ENCODE results near the gene CYRIA.

GRCh38 chr2:16708173-16708572 is 42.5 kb upstream of the CYRIA start:
- TF ChIP-seq POLR2A (IDR thresholded peaks at IDR 0.05): no peak
- TF ChIP-seq, protein P1, sequence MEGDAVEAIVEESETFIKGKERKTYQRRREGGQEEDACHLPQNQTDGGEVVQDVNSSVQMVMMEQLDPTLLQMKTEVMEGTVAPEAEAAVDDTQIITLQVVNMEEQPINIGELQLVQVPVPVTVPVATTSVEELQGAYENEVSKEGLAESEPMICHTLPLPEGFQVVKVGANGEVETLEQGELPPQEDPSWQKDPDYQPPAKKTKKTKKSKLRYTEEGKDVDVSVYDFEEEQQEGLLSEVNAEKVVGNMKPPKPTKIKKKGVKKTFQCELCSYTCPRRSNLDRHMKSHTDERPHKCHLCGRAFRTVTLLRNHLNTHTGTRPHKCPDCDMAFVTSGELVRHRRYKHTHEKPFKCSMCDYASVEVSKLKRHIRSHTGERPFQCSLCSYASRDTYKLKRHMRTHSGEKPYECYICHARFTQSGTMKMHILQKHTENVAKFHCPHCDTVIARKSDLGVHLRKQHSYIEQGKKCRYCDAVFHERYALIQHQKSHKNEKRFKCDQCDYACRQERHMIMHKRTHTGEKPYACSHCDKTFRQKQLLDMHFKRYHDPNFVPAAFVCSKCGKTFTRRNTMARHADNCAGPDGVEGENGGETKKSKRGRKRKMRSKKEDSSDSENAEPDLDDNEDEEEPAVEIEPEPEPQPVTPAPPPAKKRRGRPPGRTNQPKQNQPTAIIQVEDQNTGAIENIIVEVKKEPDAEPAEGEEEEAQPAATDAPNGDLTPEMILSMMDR (IDR thresholded peaks at IDR 0.05): no peak
